ENCODE results near the gene TMEM114. TPM values are rescaled to one million over a fixed set of nuclear protein-coding genes. Genes with fewer than 3 reads are reported as not detected.

The TMEM114 gene
- total RNA-seq, result 1.2 TPM in 1 of 2 replicates, not detected in the other

GRCh38 chr16:8589900-8590688 lies at the start of gene TMEM114:
TSS of gene TMEM114 (minus strand) at chr16:8590511. CDS start at chr16:8589838, 673 bp downstream.

GRCh38 chr16:8621572-8622314 lies 31.4 kb upstream of the TMEM114 start, which contains the start of gene METTL22:
TSS of gene METTL22 (plus strand) at chr16:8621698. CDS start at chr16:8625666, 3,968 bp downstream.

Other genes starting within 250 kb of the TMEM114 start
- gene METTL22, start 31.2 kb upstream of the TMEM114 start, total RNA-seq, result 29.9 and 67.6 TPM in 2 replicates
- 2.2 and 3.0 TPM in 2 replicates for gene ABAT, start 84.1 kb upstream of the TMEM114 start, total RNA-seq
- 9.4 and 10.6 TPM in 2 replicates for gene TMEM186, start 207.1 kb upstream of the TMEM114 start, total RNA-seq
- 16.4 and 24.8 TPM in 2 replicates for gene PMM2, start 207.3 kb upstream of the TMEM114 start, total RNA-seq

Data from tracheal epithelial cell (primary cell).